DND-41 (cell line): ENCODE data around the gene PAK4.

ENCODE experiments used
- EZH2 ChIP-seq: IDR thresholded peaks from 3 replicates; pipeline ENCODE4 v1.6.1; 2012; ENCODE audit warnings: borderline replicate concordance, low read depth, mild to moderate bottlenecking, moderate library complexity, low read length, inconsistent platforms; ENCODE audit not compliant: severe bottlenecking
- TF ChIP-seq, protein P1 (sequence below): IDR thresholded peaks from 2 replicates; pipeline ENCODE4 v1.5.1; 2012; ENCODE audit warnings: borderline replicate concordance, low read length, moderate library complexity, mild to moderate bottlenecking; ENCODE audit not compliant: poor library complexity, severe bottlenecking; ENCODE audit errors: extremely low read depth

DNA sequence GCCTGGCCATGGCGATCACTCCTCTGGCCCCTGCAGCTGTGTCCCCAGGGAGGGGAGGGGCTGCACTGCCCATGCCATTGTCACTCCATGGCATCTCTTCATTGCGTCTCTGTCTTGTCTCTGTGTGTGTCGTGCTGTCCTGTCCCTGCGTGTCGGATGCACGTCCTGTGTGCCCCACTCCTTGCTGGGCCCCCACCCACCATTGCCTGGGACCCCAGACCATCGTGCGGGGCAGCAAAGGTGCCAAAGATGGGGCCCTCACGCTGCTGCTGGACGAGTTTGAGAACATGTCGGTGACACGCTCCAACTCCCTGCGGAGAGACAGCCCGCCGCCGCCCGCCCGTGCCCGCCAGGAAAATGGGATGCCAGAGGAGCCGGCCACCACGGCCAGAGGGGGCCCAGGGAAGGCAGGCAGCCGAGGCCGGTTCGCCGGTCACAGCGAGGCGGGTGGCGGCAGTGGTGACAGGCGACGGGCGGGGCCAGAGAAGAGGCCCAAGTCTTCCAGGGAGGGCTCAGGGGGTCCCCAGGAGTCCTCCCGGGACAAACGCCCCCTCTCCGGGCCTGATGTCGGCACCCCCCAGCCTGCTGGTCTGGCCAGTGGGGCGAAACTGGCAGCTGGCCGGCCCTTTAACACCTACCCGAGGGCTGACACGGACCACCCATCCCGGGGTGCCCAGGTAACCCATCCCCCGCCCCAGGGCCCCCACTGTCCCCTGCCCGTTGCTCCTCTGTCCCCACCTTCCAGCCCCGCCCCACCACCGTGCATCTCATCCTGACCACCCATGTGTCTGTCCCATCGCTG, 47.3 kb downstream of the PAK4 start:
- TF ChIP-seq, protein P1, sequence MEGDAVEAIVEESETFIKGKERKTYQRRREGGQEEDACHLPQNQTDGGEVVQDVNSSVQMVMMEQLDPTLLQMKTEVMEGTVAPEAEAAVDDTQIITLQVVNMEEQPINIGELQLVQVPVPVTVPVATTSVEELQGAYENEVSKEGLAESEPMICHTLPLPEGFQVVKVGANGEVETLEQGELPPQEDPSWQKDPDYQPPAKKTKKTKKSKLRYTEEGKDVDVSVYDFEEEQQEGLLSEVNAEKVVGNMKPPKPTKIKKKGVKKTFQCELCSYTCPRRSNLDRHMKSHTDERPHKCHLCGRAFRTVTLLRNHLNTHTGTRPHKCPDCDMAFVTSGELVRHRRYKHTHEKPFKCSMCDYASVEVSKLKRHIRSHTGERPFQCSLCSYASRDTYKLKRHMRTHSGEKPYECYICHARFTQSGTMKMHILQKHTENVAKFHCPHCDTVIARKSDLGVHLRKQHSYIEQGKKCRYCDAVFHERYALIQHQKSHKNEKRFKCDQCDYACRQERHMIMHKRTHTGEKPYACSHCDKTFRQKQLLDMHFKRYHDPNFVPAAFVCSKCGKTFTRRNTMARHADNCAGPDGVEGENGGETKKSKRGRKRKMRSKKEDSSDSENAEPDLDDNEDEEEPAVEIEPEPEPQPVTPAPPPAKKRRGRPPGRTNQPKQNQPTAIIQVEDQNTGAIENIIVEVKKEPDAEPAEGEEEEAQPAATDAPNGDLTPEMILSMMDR = no peak
- no peak for TF ChIP-seq EZH2
